GM12891 (cell line): ENCODE measurements around the gene CRY2.

Experiments
- PAX5 ChIP-seq: IDR thresholded peaks from 2 replicates; pipeline ENCODE4 v1.6.1; 2011; ENCODE audit warnings: low read length, moderate library complexity, mild to moderate bottlenecking; ENCODE audit not compliant: insufficient read depth, severe bottlenecking
- POLR2A ChIP-seq: IDR thresholded peaks from 2 replicates; pipeline ENCODE4 v1.6.1; 2011; ENCODE audit warnings: low read depth, low read length, control low read depth
- POLR2AphosphoS5 ChIP-seq: IDR thresholded peaks from 2 replicates; pipeline ENCODE4 v1.6.1; 2011; ENCODE audit warnings: low read depth, low read length, control low read depth
- TAF1 ChIP-seq: IDR thresholded peaks from 2 replicates; pipeline ENCODE4 v1.6.1; 2011; ENCODE audit warnings: low read depth, low read length, control low read depth

- TF ChIP-seq TAF1 (no peak), POLR2A (peak; percentile 40; the same call in 1 of the 2 replicates), POLR2AphosphoS5 (0 out of 2 replicates have a peak, but pooled peaks have one; percentile 11), PAX5 (no peak)
These were observed 59.8 kb downstream of the CRY2 start, which contains the start of gene FREY1 for GRCh38 chr11:45906965-45907611.
